T1000 (cell line): Measurements from ENCODE around the gene EFHC2.
"Not testable (repeated sequence)": the region's sequence is repeated elsewhere in the genome, so short reads cannot be mapped to it uniquely, and the experiment has no call there.

Experiments
- DNase-seq: peaks from one replicate; lab custom pipeline; 2025; ENCODE audit warnings: mixed read lengths; lab: John Stamatoyannopoulos, UW

Gene EFHC2

GRCh38 chrX:44232081-44232480, 111.4 kb downstream of the EFHC2 start:
- no peak for DNase-seq

- DNase-seq = no peak
Observed at GRCh38 chrX:44228621-44229020, 114.9 kb downstream of the EFHC2 start.

GRCh38 chrX:44227991-44228390, 115.5 kb downstream of the EFHC2 start:
- no peak for DNase-seq

GRCh38 chrX:44225667-44226066, 117.8 kb downstream of the EFHC2 start:
- DNase-seq = no peak

GRCh38 chrX:44224760-44225159, 118.7 kb downstream of the EFHC2 start:
- no peak for DNase-seq

- peak; percentile 9 for DNase-seq
Observed at GRCh38 chrX:44223150-44223549, 120.3 kb downstream of the EFHC2 start.

- no peak for DNase-seq
Observed at GRCh38 chrX:44218465-44218864, 125.0 kb downstream of the EFHC2 start.

- DNase-seq = no peak
Observed at GRCh38 chrX:44216171-44216570, 127.3 kb downstream of the EFHC2 start.

GRCh38 chrX:44203791-44204190, 139.7 kb downstream of the EFHC2 start:
- DNase-seq = no peak

- no peak for DNase-seq
Observed at GRCh38 chrX:44202596-44202995, 140.9 kb downstream of the EFHC2 start.

GRCh38 chrX:44189116-44189515, 154.4 kb downstream of the EFHC2 start:
- DNase-seq = no peak

GRCh38 chrX:44187915-44188314, 155.6 kb downstream of the EFHC2 start:
- not testable (repeated sequence) for DNase-seq

- no peak for DNase-seq
Observed at GRCh38 chrX:44183329-44183728, 160.1 kb downstream of the EFHC2 start.

GRCh38 chrX:44178274-44179053, 165.0 kb downstream of the EFHC2 start:
- DNase-seq = no peak

GRCh38 chrX:44175455-44175854, 168.0 kb downstream of the EFHC2 start:
- no peak for DNase-seq

GRCh38 chrX:44174061-44174460, 169.4 kb downstream of the EFHC2 start:
- no peak for DNase-seq

- no peak for DNase-seq
Observed at GRCh38 chrX:44173219-44173618, 170.3 kb downstream of the EFHC2 start.

- no peak for DNase-seq
Observed at GRCh38 chrX:44167116-44167515, 176.4 kb downstream of the EFHC2 start.

- DNase-seq = no peak
Observed at GRCh38 chrX:44162964-44163475, 180.5 kb downstream of the EFHC2 start.

GRCh38 chrX:44157858-44158257, 185.6 kb downstream of the EFHC2 start:
- DNase-seq = no peak

- DNase-seq = no peak
Observed at GRCh38 chrX:44157283-44157682, 186.2 kb downstream of the EFHC2 start.

GRCh38 chrX:44156726-44157125, 186.7 kb downstream of the EFHC2 start:
- DNase-seq = no peak

GRCh38 chrX:44155126-44155525, 188.3 kb downstream of the EFHC2 start:
- DNase-seq = no peak

GRCh38 chrX:44152852-44153251, 190.6 kb downstream of the EFHC2 start:
- no peak for DNase-seq
